NT2/D1 (cell line): ENCODE data around the gene WASF2.

Experiments used
- SUZ12 ChIP-seq: IDR thresholded peaks from 2 replicates; pipeline ENCODE4 v1.6.1; 2011; ENCODE audit not compliant: insufficient read length, insufficient read depth; ENCODE audit errors: extremely low read depth
- YY1 ChIP-seq: IDR thresholded peaks from 2 replicates; pipeline ENCODE4 v1.6.1; 2011; ENCODE audit not compliant: insufficient read length, insufficient read depth
- ZNF274 ChIP-seq: IDR thresholded peaks from 2 replicates; pipeline ENCODE4 v1.6.1; 2011; ENCODE audit warnings: mild to moderate bottlenecking, low read depth, low read length

DNA sequence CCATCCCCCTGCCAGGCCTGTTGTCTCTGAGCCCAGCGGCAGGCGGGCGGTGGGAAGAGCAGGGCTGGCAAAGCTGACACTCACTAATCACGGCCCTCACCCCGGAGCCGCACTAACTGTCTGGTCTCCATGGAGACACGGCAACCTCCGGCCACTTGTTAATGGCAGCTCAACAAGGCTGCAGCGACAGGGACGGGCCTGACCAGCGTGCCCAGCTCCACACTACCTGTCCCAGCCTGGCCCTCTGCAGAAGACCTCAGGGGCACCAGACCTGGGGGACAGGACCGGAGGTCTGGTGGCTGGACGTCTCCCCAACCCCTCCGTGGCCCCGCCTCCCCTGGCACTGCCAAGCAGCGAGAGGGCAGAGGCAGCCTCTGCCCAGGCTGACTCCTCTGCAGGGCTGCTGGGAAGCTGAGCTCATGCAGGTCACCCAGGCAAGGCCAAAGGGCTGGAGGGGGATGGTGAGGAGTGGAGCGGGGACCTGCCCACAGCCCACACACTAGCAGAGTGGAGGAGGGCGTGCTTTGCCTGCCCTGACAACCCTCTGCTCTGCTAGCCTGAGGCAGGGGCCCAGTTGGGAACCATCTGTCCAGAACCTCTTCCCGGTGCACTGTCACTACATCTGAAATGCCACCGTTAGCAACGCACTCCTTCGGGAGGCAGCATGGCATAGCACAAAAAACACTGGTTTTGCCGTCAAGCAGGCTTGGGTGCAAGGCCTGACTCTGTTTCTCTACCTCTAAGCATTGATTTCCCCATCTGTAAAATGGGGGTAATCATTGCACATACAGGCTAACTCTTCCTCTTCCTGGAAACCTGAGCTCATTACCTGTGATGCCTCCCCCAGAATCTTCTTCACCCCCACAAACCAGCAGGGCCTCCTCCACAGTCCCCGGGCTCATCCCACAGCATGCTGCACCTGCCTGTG is 29.6 kb upstream of the WASF2 start:
- TF ChIP-seq SUZ12 (no peak), ZNF274 (no peak), YY1 (no peak)
